OCI-LY3 (cell line): ENCODE results near the gene NBEAL2.

Experiments used
- CTCF ChIP-seq: fragments of 200-600, 300-600 bp; sonication (generic); IDR thresholded peaks from 2 replicates; pipeline ENCODE4 v1.5.1; 2014; ENCODE audit warnings: antibody characterized with exemption, low read length, low read depth
- EZH2phosphoT487 ChIP-seq: fragments of 200-600 bp; shearing (Covaris generic); IDR thresholded peaks from 2 replicates; pipeline ENCODE4 v1.6.1; 2018; ENCODE audit warnings: antibody characterized with exemption, mixed run types, low read depth

- TF ChIP-seq EZH2phosphoT487 (no peak), CTCF (no peak)
These were observed 17.4 kb downstream of the NBEAL2 start for GRCh38 chr3:46996689-46997452.
